ENCODE results near the gene TBC1D10A. TPM values are rescaled to one million over a fixed set of nuclear protein-coding genes. Genes with fewer than 3 reads are reported as not detected.

The TBC1D10A gene
- total RNA-seq, 1 experiment from 2014 or later: 8.4 TPM

DNA sequence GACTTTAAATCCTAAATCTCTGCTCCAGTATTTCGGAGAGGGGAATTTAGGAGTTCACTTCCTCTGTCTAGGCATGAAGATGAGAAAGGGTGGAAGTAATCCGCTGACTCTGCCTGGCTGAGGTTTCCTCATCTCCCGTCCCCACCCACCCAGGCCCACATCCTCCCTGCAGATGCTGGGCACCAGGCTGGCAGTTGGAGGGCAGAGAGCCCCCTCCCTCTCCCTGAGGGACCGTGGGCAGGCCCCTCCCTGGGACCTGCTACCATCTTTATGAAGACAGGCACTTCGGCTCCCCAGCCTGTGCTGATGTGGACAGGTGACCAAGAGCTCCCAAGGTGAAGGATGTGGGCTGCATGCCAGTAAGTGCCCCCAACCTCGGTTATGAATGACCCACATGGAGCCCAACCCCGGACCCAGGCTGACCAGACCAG is 44.1 kb downstream of the TBC1D10A start:
- Histone ChIP-seq H3K4me2 (ENCODE audit: insufficient read depth, insufficient read length, low read length) (no peak overlapping the region), H3K23ac (ENCODE audit: insufficient read length, low read depth, low read length) (no peak overlapping the region), H2BK5ac (ENCODE audit: insufficient read length, low read length) (no peak overlapping the region), H2BK20ac (ENCODE audit: low read depth, low read length, poor library complexity, severe bottlenecking) (no peak overlapping the region), H3K27ac (ENCODE audit: insufficient read length, low read depth, low read length) (no peak overlapping the region), H2BK15ac (ENCODE audit: low read depth, low read length) (no peak overlapping the region), H2BK12ac (ENCODE audit: insufficient read length, low read depth, low read length) (no peak overlapping the region), H4K5ac (ENCODE audit: insufficient read length, low read depth, low read length) (no peak overlapping the region), H2AFZ (ENCODE audit: low read length) (no peak overlapping the region), H2AK5ac (ENCODE audit: insufficient read length, low read length) (no peak overlapping the region), H3K27me3 (ENCODE audit: insufficient read depth, low read length) (no peaks in the 10 kb centered on the region), H3K18ac (ENCODE audit: insufficient read length, low read depth, low read length) (no peak overlapping the region), H3K4ac (ENCODE audit: low read depth, low read length) (no peak overlapping the region), H3K79me2 (ENCODE audit: insufficient read depth, low read length) (no peaks in the 10 kb centered on the region), H4K20me1 (ENCODE audit: control insufficient read depth, insufficient read depth, insufficient read length) (no peaks in the 10 kb centered on the region), H3K23me2 (ENCODE audit: insufficient read length, low read depth, low read length, poor library complexity, severe bottlenecking) (no peaks in the 10 kb centered on the region), H4K91ac (ENCODE audit: insufficient read length, low read depth, low read length) (no peak overlapping the region), H3K4me1 (ENCODE audit: insufficient read depth, low read length) (no peaks in the 10 kb centered on the region; the same call in 1 of the 2 replicates), H3K56ac (ENCODE audit: insufficient read length, low read depth, low read length) (no peak overlapping the region), H3K9me3 (ENCODE audit: control insufficient read depth, low read depth, low read length) (no peaks in the 10 kb centered on the region), H3K14ac (ENCODE audit: insufficient read depth, low read length) (no peak overlapping the region), H2BK120ac (ENCODE audit: low read depth, low read length, poor library complexity, severe bottlenecking) (no peak overlapping the region), H3T11ph (ENCODE audit: low read length) (no peak overlapping the region), H4K8ac (replicated peaks; ENCODE audit: insufficient read length, low read depth, low read length) (no peak overlapping the region), H3K9ac (ENCODE audit: extremely low read depth, insufficient read length, low read length) (no peak overlapping the region), H3K79me1 (ENCODE audit: insufficient read depth, low read depth, low read length, poor library complexity, severe bottlenecking) (no peaks in the 10 kb centered on the region)
- Mint-ChIP-seq H3K4me1 (peaks cover 3 to 8% of the 10 kb centered on the region in 2 experiments; a peak in 3 of 4 replicates), H3K4me3 (no peak overlapping the region), H3K36me3 (ENCODE audit: insufficient read depth in 1 of 3, low read depth in 3 of 3) (peaks cover 0 to 2% (median 0%) of the 10 kb centered on the region in 3 experiments; a peak in 1 of 7 replicates), H3K27me3 (ENCODE audit: low read depth) (peaks cover 1% of the 10 kb centered on the region; the same call in 1 of the 2 replicates), H3K9me3 (no peaks in the 10 kb centered on the region), H3K27ac (no peak overlapping the region)
- no CpG with 5 or more reads among the region's 7 CpGs for WGBS (ENCODE audit: extremely low coverage, insufficient read length, low lambda C conversion rate)
- TF ChIP-seq, protein P1, sequence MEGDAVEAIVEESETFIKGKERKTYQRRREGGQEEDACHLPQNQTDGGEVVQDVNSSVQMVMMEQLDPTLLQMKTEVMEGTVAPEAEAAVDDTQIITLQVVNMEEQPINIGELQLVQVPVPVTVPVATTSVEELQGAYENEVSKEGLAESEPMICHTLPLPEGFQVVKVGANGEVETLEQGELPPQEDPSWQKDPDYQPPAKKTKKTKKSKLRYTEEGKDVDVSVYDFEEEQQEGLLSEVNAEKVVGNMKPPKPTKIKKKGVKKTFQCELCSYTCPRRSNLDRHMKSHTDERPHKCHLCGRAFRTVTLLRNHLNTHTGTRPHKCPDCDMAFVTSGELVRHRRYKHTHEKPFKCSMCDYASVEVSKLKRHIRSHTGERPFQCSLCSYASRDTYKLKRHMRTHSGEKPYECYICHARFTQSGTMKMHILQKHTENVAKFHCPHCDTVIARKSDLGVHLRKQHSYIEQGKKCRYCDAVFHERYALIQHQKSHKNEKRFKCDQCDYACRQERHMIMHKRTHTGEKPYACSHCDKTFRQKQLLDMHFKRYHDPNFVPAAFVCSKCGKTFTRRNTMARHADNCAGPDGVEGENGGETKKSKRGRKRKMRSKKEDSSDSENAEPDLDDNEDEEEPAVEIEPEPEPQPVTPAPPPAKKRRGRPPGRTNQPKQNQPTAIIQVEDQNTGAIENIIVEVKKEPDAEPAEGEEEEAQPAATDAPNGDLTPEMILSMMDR (conservative IDR thresholded peaks at IDR 0.05): no peak
- DNase-seq: no peak

Data from H9 (cell line).